Activated CD8-positive, alpha-beta memory T cell treated with anti-CD3 and anti-CD28 coated beads for 24 hours (primary cell): ENCODE measurements around the gene LRRC42.

Experiments
- DNase-seq: peaks from one replicate; pipeline ENCODE4 v3.0.0-alpha.2; 2020

The LRRC42 gene

GRCh38 chr1:53946252-53947171 is at the start of gene LRRC42:
LRRC42 (plus strand) TSS chr1:53946350; CDS start chr1:53952000, 5,650 bp downstream.
- DNase-seq = no peak

GRCh38 chr1:53896635-53897229 is 49.4 kb upstream of the LRRC42 start:
- no peak for DNase-seq

- DNase-seq = no peak
These were observed 46.9 kb upstream of the LRRC42 start for GRCh38 chr1:53899206-53899628.

- DNase-seq = no peak
These were observed 46.4 kb upstream of the LRRC42 start for GRCh38 chr1:53899708-53900107.

- DNase-seq = no peak
These were observed 43.7 kb upstream of the LRRC42 start for GRCh38 chr1:53902235-53903138.

- no peak for DNase-seq
These were observed 40.6 kb upstream of the LRRC42 start for GRCh38 chr1:53905509-53905908.

- DNase-seq = no peak
These were observed 40.0 kb upstream of the LRRC42 start for GRCh38 chr1:53906121-53906520.

- no peak for DNase-seq
These were observed 36.2 kb upstream of the LRRC42 start for GRCh38 chr1:53909946-53910345.

GRCh38 chr1:53911442-53911841 is 34.7 kb upstream of the LRRC42 start:
- no peak for DNase-seq

GRCh38 chr1:53913352-53914033 is 32.7 kb upstream of the LRRC42 start:
- DNase-seq = no peak

- DNase-seq = no peak
These were observed 27.8 kb upstream of the LRRC42 start for GRCh38 chr1:53918343-53918742.

- no peak for DNase-seq
These were observed 26.5 kb upstream of the LRRC42 start for GRCh38 chr1:53919675-53920066.

- no peak for DNase-seq
These were observed 18.7 kb upstream of the LRRC42 start for GRCh38 chr1:53927376-53927881.

GRCh38 chr1:53929246-53929960 is 16.7 kb upstream of the LRRC42 start:
- no peak for DNase-seq

GRCh38 chr1:53930932-53931331 is 15.2 kb upstream of the LRRC42 start:
- DNase-seq = no peak

GRCh38 chr1:53931523-53931922 is 14.6 kb upstream of the LRRC42 start:
- DNase-seq = no peak

- no peak for DNase-seq
These were observed 11.9 kb upstream of the LRRC42 start for GRCh38 chr1:53934170-53934765.

- no peak for DNase-seq
These were observed 9.7 kb upstream of the LRRC42 start for GRCh38 chr1:53936430-53936829.

- no peak for DNase-seq
These were observed 7.9 kb upstream of the LRRC42 start for GRCh38 chr1:53938136-53938830.

- DNase-seq = no peak
These were observed 3.8 kb upstream of the LRRC42 start for GRCh38 chr1:53942127-53942957.
